GM21381 (cell line): Measurements from ENCODE around the gene PLS1.
"Not testable (repeated sequence)": the region's sequence is repeated elsewhere in the genome, so short reads cannot be mapped to it uniquely, and the experiment has no call there.

Source experiments
- ATAC-seq: cut with Tn5 transposase; IDR thresholded peaks from one replicate; pipeline ENCODE4 v1.9.1; 2021; ENCODE audit warnings: mild to moderate bottlenecking, moderate library complexity; ENCODE audit not compliant: unreplicated experiment

PLS1 gene

GRCh38 chr3:142595951-142596725 is at the start of gene PLS1:
TSS of gene PLS1 (plus strand) at chr3:142596393. CDS start at chr3:142664238, 67,845 bp downstream.
- peak; percentile 92 for ATAC-seq

- no peak for ATAC-seq
These were observed 46.2 kb upstream of the PLS1 start for GRCh38 chr3:142549986-142550385.

- not testable (repeated sequence) for ATAC-seq
These were observed 43.6 kb upstream of the PLS1 start for GRCh38 chr3:142552579-142552978.

- no peak for ATAC-seq
These were observed 42.5 kb upstream of the PLS1 start for GRCh38 chr3:142553741-142554140.

GRCh38 chr3:142560118-142560517 is 36.1 kb upstream of the PLS1 start:
- ATAC-seq, result no peak

- no peak for ATAC-seq
These were observed 32.6 kb upstream of the PLS1 start for GRCh38 chr3:142563496-142563997.

GRCh38 chr3:142566096-142566495 is 30.1 kb upstream of the PLS1 start:
- no peak for ATAC-seq

GRCh38 chr3:142568393-142569017 is 27.7 kb upstream of the PLS1 start:
- no peak for ATAC-seq

- ATAC-seq, result not testable (repeated sequence)
These were observed 26.8 kb upstream of the PLS1 start for GRCh38 chr3:142569422-142569821.

- ATAC-seq, result not testable (repeated sequence)
These were observed 22.0 kb upstream of the PLS1 start for GRCh38 chr3:142574223-142574622.

GRCh38 chr3:142574665-142575064 is 21.5 kb upstream of the PLS1 start:
- ATAC-seq, result no peak

GRCh38 chr3:142576792-142577191 is 19.4 kb upstream of the PLS1 start:
- no peak for ATAC-seq

- no peak for ATAC-seq
These were observed 18.4 kb upstream of the PLS1 start for GRCh38 chr3:142577696-142578328.

GRCh38 chr3:142578329-142579223 is 17.6 kb upstream of the PLS1 start, which contains the start of gene ATR:
TSS of gene ATR (minus strand) at chr3:142578733. CDS start at chr3:142578704, 29 bp downstream.
- peak; percentile 96 for ATAC-seq

- no peak for ATAC-seq
These were observed 16.2 kb upstream of the PLS1 start for GRCh38 chr3:142580061-142580423.

GRCh38 chr3:142581070-142581469 is 15.1 kb upstream of the PLS1 start:
- not testable (repeated sequence) for ATAC-seq

- no peak for ATAC-seq
These were observed 9.3 kb upstream of the PLS1 start for GRCh38 chr3:142586803-142587406.

GRCh38 chr3:142588703-142589102 is 7.5 kb upstream of the PLS1 start:
- ATAC-seq, result no peak

GRCh38 chr3:142592268-142592667 is 3.9 kb upstream of the PLS1 start:
- ATAC-seq, result not testable (repeated sequence)

GRCh38 chr3:142595141-142595540 is 1.1 kb upstream of the PLS1 start:
- no peak for ATAC-seq
